Endodermal cell (in vitro differentiated cells): ENCODE data around the gene NTRK1. TPM values are rescaled to one million over a fixed set of nuclear protein-coding genes. Genes with fewer than 3 reads are reported as not detected.

Experiments
- DNase-seq: peaks from one replicate; pipeline ENCODE4 v3.0.0-alpha.2; 2017
- H3K27ac ChIP-seq: 2 replicates; pipeline ENCODE4 v1.5.1; 2013; ENCODE audit warnings: mild to moderate bottlenecking, low read depth, low read length, moderate library complexity
- H3K27me3 ChIP-seq: 2 replicates; pipeline ENCODE4 v1.6.1; 2013; ENCODE audit warnings: mild to moderate bottlenecking, low read length, moderate library complexity; ENCODE audit not compliant: insufficient read depth, control insufficient read depth, poor library complexity, severe bottlenecking
- H3K36me3 ChIP-seq: 2 replicates; pipeline ENCODE4 v1.7.0; 2013; ENCODE audit warnings: mild to moderate bottlenecking, low read length, moderate library complexity; ENCODE audit not compliant: control insufficient read depth, insufficient read depth
- H3K4me1 ChIP-seq: one replicate; pipeline ENCODE4 v1.7.0; 2013; ENCODE audit warnings: low read length; ENCODE audit not compliant: control insufficient read depth, insufficient read depth
- H3K4me3 ChIP-seq: 2 replicates; pipeline ENCODE4 v1.5.1; 2013; ENCODE audit warnings: mild to moderate bottlenecking, low read length, moderate library complexity
- H3K9ac ChIP-seq: 2 replicates; pipeline ENCODE4 v1.6.1; 2013; ENCODE audit warnings: mild to moderate bottlenecking, low read length, moderate library complexity; ENCODE audit not compliant: poor library complexity, severe bottlenecking; ENCODE audit errors: extremely low read depth
- H3K9me3 ChIP-seq: 2 replicates; pipeline ENCODE4 v1.6.1; 2013; ENCODE audit warnings: mild to moderate bottlenecking, low read length, moderate library complexity; ENCODE audit not compliant: control insufficient read depth
- H3K27ac Mint-ChIP-seq: 2 replicates; pipeline ENCODE4 v1.8.0; 2020; ENCODE audit warnings: mixed read lengths
- H3K27me3 Mint-ChIP-seq: 2 replicates; pipeline ENCODE4 v1.8.0; 2021; ENCODE audit warnings: mild to moderate bottlenecking, mixed read lengths; ENCODE audit not compliant: insufficient read depth
- H3K36me3 Mint-ChIP-seq: 2 replicates; pipeline ENCODE4 v1.8.0; 2020; ENCODE audit warnings: low read depth, mixed read lengths
- H3K4me1 Mint-ChIP-seq: 2 replicates; pipeline ENCODE4 v1.8.0; 2020; ENCODE audit warnings: mixed read lengths
- H3K4me3 Mint-ChIP-seq: 2 replicates; pipeline ENCODE4 v1.8.0; 2020; ENCODE audit warnings: mild to moderate bottlenecking, moderate library complexity, mixed read lengths
- H3K9me3 Mint-ChIP-seq: 2 replicates; pipeline ENCODE4 v1.8.0; 2020; ENCODE audit warnings: mild to moderate bottlenecking, mixed read lengths
- WGBS, 2 experiments: methylation state at CpG; one replicate each; pipeline versions ENCODE4 v1.1.5 to v1.1.7; 2013; ENCODE audit warnings: missing lambda C conversion rate in 2 of 2, mixed read lengths in 1 of 2; ENCODE audit not compliant: insufficient coverage in 1 of 2, insufficient read length in 1 of 2; 5-methylcytosine and 5-hydroxymethylcytosine counted together
- total RNA-seq, 2 donors: library from RNA; stranded (reverse); fragmentation: NEBNext Ultra II Directional in 1 of 2; extraction: Animal tissue kit (Norgen Biotek cat#: 25700) in 1 of 2; gene quantifications; 2 replicates in 1 of 2; 3 replicates in 1 of 2; pipeline ENCODE4 v1.2.1, GENCODE V29; 2021
- TF ChIP-seq, protein P1 (sequence below): fragments of 200-600 bp; sonication (generic); conservative IDR thresholded peaks from 2 replicates; pipeline ENCODE4 v1.5.0; 2021; ENCODE audit warnings: antibody characterized with exemption, mild to moderate bottlenecking

The NTRK1 gene
- total RNA-seq, 2 donors from 2014 or later, result 0.44 to 0.82 TPM

DNA sequence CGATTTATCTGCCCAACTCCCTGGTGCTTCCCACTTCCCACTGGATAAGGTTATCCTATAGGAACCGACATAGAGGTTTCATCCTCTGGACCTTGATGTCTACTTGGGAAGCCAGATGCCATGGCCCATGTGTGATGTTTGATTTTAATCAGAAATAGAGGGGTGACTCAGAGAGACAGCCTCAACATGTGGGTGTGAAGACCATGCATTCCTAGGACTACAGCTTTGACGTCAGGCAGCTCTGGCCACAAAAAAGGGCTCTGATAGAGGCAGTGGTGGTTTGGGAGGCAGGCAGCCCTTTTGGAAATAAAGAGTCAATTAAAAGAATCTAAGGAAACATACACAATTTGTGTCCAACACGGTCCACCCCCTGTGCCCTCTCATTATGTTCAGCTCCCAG lies 38.9 kb upstream of the NTRK1 start:
- Histone ChIP-seq H3K27ac (no peak overlapping the region), H3K9ac (no peak overlapping the region), H3K27me3 (peaks cover 16% of the 10 kb centered on the region), H3K4me1 (no peaks in the 10 kb centered on the region), H3K36me3 (no peaks in the 10 kb centered on the region), H3K9me3 (no peaks in the 10 kb centered on the region), H3K4me3 (no peak overlapping the region)
- TF ChIP-seq, protein P1, sequence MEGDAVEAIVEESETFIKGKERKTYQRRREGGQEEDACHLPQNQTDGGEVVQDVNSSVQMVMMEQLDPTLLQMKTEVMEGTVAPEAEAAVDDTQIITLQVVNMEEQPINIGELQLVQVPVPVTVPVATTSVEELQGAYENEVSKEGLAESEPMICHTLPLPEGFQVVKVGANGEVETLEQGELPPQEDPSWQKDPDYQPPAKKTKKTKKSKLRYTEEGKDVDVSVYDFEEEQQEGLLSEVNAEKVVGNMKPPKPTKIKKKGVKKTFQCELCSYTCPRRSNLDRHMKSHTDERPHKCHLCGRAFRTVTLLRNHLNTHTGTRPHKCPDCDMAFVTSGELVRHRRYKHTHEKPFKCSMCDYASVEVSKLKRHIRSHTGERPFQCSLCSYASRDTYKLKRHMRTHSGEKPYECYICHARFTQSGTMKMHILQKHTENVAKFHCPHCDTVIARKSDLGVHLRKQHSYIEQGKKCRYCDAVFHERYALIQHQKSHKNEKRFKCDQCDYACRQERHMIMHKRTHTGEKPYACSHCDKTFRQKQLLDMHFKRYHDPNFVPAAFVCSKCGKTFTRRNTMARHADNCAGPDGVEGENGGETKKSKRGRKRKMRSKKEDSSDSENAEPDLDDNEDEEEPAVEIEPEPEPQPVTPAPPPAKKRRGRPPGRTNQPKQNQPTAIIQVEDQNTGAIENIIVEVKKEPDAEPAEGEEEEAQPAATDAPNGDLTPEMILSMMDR, result no peak
- no peaks in the 10 kb centered on the region for H3K9me3 Mint-ChIP-seq
- no peak for DNase-seq
- H3K4me1 Mint-ChIP-seq, result peaks cover 3% of the 10 kb centered on the region
- peaks cover 60% of the 10 kb centered on the region for H3K27me3 Mint-ChIP-seq
- 74 to 85% methylated on average over 2 to 4 of the region's 4 CpGs for WGBS, 2 experiments
- no peak overlapping the region for H3K27ac Mint-ChIP-seq
- H3K4me3 Mint-ChIP-seq, result no peak overlapping the region
- H3K36me3 Mint-ChIP-seq, result no peaks in the 10 kb centered on the region

DNA sequence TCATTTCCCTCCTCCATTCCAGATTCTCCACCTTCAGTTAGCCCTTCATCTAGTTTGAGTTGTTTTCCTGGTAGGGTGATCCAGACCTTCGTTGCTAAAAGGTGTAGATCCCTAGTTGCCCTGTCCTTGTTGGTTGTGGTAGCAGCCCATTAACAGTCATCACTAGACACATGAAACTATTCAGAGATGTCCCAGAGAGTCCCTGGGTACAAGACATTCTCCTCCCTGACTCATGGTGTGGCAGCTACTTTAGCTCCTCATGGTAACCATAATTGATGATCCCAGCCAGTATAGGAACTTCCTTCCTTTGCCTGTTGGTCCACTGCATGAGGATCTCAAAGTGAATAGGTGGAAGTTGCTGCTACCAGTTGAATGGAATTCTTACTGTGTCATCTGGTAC lies 38.0 kb upstream of the NTRK1 start:
- no peaks in the 10 kb centered on the region for H3K36me3 ChIP-seq
- WGBS, 2 experiments, result 78 to 88% methylated on average over 1 of the region's 1 CpG

DNA sequence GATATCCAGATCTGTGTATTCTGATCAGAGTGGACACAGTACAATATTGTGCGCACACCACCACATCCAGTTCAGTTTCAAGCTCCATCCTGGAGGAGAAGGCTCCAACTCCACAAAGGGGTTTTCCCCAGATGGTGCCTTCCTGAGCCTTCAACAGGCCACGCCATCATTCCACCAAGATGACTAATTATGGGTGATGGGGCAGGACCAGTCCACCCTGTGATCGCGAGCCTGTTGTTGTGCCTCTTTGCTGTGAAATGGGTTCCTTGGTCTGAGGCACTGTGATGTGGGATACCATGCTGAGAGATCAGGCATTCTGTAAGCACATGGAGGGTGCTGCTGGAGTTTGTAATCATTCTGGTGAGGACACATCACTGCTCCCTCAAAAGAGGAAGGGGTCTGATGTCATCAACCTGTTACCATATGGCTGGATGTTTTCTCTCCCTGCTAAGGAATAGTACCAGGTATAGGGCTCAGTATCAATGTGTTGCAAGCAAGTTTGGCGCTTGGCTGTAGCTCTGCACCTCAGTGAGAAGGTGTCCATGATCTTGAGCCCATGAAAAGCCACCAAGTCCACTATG lies 37.4 kb upstream of the NTRK1 start:
- H3K27me3 Mint-ChIP-seq, result peaks cover 57% of the 10 kb centered on the region
- Histone ChIP-seq H3K4me3 (no peak overlapping the region), H3K27me3 (peaks cover 16% of the 10 kb centered on the region), H3K9ac (no peak overlapping the region), H3K9me3 (no peaks in the 10 kb centered on the region), H3K36me3 (no peaks in the 10 kb centered on the region), H3K27ac (no peak overlapping the region), H3K4me1 (no peaks in the 10 kb centered on the region)
- no peak for DNase-seq
- H3K27ac Mint-ChIP-seq, result no peak overlapping the region
- no peaks in the 10 kb centered on the region for H3K4me1 Mint-ChIP-seq
- TF ChIP-seq, protein P1, result no peak
- no peaks in the 10 kb centered on the region for H3K36me3 Mint-ChIP-seq
- WGBS, 2 experiments, result 71 to 84% methylated on average over 1 to 5 of the region's 5 CpGs
- no peak overlapping the region for H3K4me3 Mint-ChIP-seq
- H3K9me3 Mint-ChIP-seq, result no peaks in the 10 kb centered on the region

More for the DNA sequence above, 38.0 kb upstream of the NTRK1 start:
- Mint-ChIP-seq H3K27me3 (peaks cover 57% of the 10 kb centered on the region), H3K9me3 (no peaks in the 10 kb centered on the region), H3K27ac (no peak overlapping the region), H3K4me3 (no peak overlapping the region), H3K4me1 (no peaks in the 10 kb centered on the region), H3K36me3 (no peaks in the 10 kb centered on the region)
- TF ChIP-seq, protein P1, result no peak
- no peaks in the 10 kb centered on the region for H3K4me1 ChIP-seq
- H3K9me3 ChIP-seq, result no peaks in the 10 kb centered on the region
- H3K27me3 ChIP-seq, result peaks cover 16% of the 10 kb centered on the region
- no peak overlapping the region for H3K4me3 ChIP-seq
- H3K27ac ChIP-seq, result no peak overlapping the region
- no peak overlapping the region for H3K9ac ChIP-seq
- no peak for DNase-seq
